IPS-20b (cell line): ENCODE data around the gene PARD3.
"Not testable (repeated sequence)": the region's sequence is repeated elsewhere in the genome, so short reads cannot be mapped to it uniquely, and the experiment has no call there.

Experiments used
- H3K27ac ChIP-seq: one replicate; pipeline ENCODE4 v1.5.1; 2013; ENCODE audit warnings: low read length
- H3K27me3 ChIP-seq: 2 replicates; pipeline ENCODE4 v1.6.1; 2013; ENCODE audit warnings: mild to moderate bottlenecking, low read length, inconsistent platforms; ENCODE audit not compliant: insufficient read depth
- H3K36me3 ChIP-seq: 2 replicates; pipeline ENCODE4 v1.6.1; 2013; ENCODE audit warnings: low read depth, mild to moderate bottlenecking, inconsistent platforms, low read length, moderate library complexity; ENCODE audit not compliant: insufficient read depth
- H3K4me1 ChIP-seq: 2 replicates; pipeline ENCODE4 v1.6.1; 2013; ENCODE audit warnings: mild to moderate bottlenecking, control low read depth, inconsistent platforms, low read length, moderate library complexity; ENCODE audit not compliant: insufficient read depth
- H3K4me3 ChIP-seq: 2 replicates; pipeline ENCODE4 v1.5.1; 2013; ENCODE audit warnings: mild to moderate bottlenecking, low read length, inconsistent platforms
- H3K9ac ChIP-seq: 2 replicates; pipeline ENCODE4 v1.6.1; 2013; ENCODE audit warnings: low read depth, mild to moderate bottlenecking, inconsistent platforms, low read length, moderate library complexity
- H3K9me3 ChIP-seq: 2 replicates; pipeline ENCODE4 v1.6.1; 2013; ENCODE audit warnings: mild to moderate bottlenecking, low read depth, low read length, inconsistent platforms; ENCODE audit not compliant: insufficient read depth

PARD3 gene

DNA sequence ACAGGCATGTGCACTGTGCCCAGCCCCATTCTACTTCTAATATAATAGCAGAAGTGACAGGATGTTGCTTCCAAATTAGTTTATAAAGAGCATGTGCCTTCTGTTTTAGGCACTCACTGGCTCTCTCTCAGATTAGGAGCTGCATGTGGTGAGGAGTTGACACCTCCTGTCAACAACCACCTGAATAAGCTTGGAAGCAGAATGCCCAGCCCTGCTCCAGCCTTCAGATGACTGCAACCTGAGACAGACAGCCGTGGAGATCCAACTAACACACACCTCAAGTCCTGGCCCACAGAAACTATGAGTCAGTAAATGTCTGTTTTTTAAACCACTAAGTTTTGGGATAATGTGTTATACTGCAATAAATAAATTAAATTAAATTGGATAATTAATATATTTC lies 54.5 kb downstream of the PARD3 start:
- Histone ChIP-seq H3K27ac (no peak overlapping the region), H3K9ac (no peak overlapping the region)

DNA sequence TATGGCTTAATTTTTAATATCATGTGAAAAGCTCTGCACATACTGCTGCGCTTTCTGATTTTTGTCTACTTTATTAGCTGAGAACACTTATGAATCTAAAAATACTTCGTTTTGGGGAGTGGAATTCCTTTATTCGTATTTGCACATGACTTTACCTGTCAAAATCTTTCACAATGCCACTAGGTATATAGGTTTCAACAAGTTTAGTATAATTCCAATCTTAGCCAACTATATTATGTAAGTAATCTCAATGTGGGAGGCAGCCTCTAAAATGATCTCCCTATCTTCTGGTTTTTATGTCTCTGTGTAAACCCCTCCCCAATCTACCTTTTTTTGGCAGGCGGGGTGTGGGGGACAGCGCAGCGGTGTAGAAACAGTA lies 55.3 kb downstream of the PARD3 start:
- Histone ChIP-seq H3K9me3 (no peaks in the 10 kb centered on the region), H3K36me3 (no peaks in the 10 kb centered on the region), H3K4me1 (peaks cover 2% of the 10 kb centered on the region; the same call in 1 of the 2 replicates), H3K9ac (no peak overlapping the region), H3K27ac (no peak overlapping the region), H3K27me3 (no peaks in the 10 kb centered on the region), H3K4me3 (no peak overlapping the region)

More for the DNA sequence above, 54.5 kb downstream of the PARD3 start:
- Histone ChIP-seq H3K27me3 (no peaks in the 10 kb centered on the region), H3K9me3 (no peaks in the 10 kb centered on the region), H3K4me3 (no peak overlapping the region), H3K4me1 (peaks cover 3% of the 10 kb centered on the region; the same call in 1 of the 2 replicates), H3K36me3 (no peaks in the 10 kb centered on the region)

DNA sequence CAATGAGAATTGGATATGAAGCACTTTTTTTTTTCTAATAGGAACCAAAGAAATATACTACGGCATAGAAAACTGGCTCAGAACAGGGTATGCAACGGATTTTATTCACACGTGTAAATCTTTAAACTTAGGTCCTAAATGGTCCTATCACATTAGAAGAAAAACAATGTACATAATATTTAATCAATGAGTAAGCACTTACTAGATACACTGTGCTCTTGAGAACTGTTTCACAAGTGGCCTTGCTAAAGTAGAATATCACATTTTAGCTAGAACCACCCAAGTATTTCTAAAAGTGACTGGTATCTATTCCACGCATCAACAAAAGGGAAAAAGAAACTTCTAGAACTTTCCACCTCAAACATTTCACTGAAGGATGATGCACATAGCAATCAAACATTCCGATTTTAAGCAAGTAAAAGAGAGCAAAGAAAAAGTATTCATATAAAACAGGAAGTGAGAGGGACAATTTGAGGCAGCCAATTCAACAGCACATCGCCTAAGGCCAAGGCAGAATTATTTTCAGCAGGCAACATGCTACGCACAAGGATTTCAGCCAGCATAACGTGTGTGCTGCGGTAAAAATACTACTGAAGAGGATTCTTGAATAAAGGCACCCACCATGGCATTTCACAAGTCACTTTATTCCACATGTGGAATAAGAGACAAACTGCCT lies 55.8 kb downstream of the PARD3 start:
- no peak overlapping the region for H3K27ac ChIP-seq
- H3K36me3 ChIP-seq = no peaks in the 10 kb centered on the region
- no peaks in the 10 kb centered on the region for H3K27me3 ChIP-seq
- H3K4me1 ChIP-seq = no peaks in the 10 kb centered on the region; the same call in 1 of the 2 replicates
- no peaks in the 10 kb centered on the region for H3K9me3 ChIP-seq
- H3K9ac ChIP-seq = no peak overlapping the region
- no peak overlapping the region for H3K4me3 ChIP-seq

DNA sequence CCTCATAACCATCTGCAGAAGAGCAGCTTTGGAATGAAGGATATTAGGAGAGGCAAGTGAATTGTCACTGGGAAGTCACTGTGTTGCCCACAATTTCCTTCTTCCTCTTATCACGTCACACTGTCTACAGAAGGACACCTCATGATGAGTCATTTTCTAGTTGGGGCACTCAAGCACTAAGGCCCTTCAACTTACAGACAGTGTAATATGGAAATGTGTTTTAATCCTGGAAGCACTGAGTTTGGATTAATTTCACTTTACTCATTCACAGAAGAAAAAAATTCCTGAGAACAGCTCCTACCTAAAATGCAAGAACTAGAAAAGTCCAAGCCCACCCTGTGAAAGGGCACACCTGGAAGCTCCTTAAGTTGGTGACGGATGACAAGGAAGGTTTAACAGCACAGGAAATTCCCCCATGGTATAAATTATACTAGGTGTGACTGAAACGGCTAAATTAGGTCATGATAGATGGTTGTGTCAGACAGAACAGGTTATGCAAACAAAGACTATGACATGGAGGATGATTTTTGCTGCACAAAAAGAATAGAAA lies 56.6 kb downstream of the PARD3 start:
- Histone ChIP-seq H3K9me3 (no peaks in the 10 kb centered on the region), H3K4me1 (peaks cover under 1% of the 10 kb centered on the region; the same call in 1 of the 2 replicates), H3K36me3 (no peaks in the 10 kb centered on the region), H3K4me3 (no peak overlapping the region), H3K27ac (no peak overlapping the region), H3K9ac (no peak overlapping the region), H3K27me3 (no peaks in the 10 kb centered on the region)

DNA sequence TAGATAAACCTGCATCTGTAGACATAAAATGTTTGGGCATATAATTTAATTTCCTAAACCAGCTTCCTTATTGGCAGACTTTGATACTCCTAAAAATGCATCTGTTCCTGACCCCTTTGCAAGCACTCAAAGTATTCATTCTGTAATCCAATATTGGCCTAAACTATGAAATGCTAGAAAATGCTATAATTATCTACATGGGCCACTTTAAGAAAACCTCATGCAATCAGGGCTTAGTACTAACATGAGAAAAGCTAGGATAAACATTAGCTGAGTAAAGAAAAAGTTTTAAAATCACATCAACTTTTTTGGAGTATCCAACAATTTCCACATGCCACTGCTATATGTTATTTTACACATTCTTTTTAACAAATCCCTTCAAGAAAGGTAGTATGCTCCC lies 57.2 kb downstream of the PARD3 start:
- H3K27ac ChIP-seq = no peak overlapping the region
- H3K9me3 ChIP-seq = no peaks in the 10 kb centered on the region
- no peaks in the 10 kb centered on the region for H3K36me3 ChIP-seq
- peaks cover 6% of the 10 kb centered on the region; the same call in 1 of the 2 replicates for H3K4me1 ChIP-seq
- H3K27me3 ChIP-seq = no peaks in the 10 kb centered on the region
- H3K4me3 ChIP-seq = no peak overlapping the region
- no peak overlapping the region for H3K9ac ChIP-seq

DNA sequence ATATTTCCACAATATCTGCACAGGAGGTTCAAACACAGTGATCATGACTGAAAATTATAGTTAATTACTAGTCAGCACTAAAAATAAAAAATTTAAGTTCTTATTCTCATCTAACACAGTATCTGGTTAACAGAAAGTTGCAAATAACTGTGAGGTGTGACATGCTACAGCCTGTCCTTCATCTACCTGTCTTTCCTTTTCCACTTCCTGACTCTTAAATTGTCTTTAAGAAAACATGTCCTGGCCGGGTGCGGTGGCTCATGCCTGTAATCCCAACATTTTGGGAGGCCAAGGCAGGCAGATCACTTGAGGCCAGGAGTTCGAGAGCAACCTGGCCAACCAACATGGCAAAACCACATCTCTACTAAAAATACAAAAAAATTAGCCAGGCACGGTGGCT lies 57.9 kb downstream of the PARD3 start:
- H3K9me3 ChIP-seq, H3K4me1 ChIP-seq, H3K4me3 ChIP-seq, H3K9ac ChIP-seq, H3K27me3 ChIP-seq, H3K36me3 ChIP-seq, H3K27ac ChIP-seq: not testable (repeated sequence)

DNA sequence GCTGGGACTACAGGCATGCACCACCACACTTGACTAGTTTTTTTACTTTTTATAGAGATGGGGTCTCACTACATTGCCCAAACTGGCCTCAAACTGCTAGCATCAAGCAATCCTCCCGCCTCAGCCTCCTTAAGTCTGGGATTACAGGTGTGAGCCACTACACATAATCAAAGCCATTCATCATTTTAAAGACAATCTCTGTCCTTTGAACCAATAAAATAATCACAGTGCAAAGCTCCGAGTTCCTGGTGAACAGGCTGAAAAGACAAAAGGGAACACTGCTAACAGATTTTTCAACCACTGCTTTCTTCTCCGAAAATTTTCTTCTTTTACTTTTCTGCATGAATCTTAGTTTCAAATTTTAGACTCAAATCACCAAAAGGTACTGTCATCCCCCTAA lies 58.5 kb downstream of the PARD3 start:
- peaks cover 8% of the 10 kb centered on the region; the same call in 1 of the 2 replicates for H3K4me1 ChIP-seq
- no peak overlapping the region for H3K4me3 ChIP-seq
- no peaks in the 10 kb centered on the region for H3K9me3 ChIP-seq
- H3K36me3 ChIP-seq = no peaks in the 10 kb centered on the region
- no peak overlapping the region for H3K9ac ChIP-seq
- no peak overlapping the region for H3K27ac ChIP-seq
- H3K27me3 ChIP-seq = no peaks in the 10 kb centered on the region

DNA sequence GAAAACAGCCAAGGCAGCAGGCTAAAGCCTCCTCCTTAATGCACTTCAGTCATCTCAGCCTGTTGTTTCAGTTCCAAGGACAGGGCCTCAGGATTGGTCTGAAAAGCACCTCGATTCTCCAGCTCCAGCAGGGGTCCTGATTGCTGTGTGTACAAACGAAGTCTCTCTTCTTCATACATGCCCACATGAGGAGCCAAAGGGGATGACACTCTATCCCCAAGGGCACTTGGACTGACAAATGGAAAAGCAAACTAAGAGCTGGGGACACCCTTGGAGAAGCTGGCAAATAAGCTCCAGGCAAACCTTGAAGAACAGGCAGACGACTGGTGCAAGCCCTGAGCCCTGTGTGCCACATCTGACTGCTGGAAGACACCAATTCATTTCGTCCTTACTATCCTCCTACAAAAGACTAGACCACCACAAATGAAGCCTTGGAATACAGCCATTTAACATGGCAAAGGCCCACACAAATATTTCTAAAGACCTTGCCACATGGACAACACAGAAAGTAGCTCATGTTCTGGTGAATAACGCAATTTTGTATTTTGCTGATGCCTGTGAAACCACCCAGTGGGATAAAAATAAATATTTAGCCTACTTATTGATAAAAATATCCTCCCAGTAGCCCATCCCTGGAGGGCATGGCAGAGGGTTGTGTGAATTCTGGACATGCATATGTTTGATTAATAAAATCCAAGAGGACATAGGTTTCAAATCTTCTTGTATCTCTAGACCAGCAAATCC lies 61.9 kb downstream of the PARD3 start:
- H3K4me3 ChIP-seq = no peak overlapping the region
- H3K4me1 ChIP-seq = peaks cover 8% of the 10 kb centered on the region; the same call in 1 of the 2 replicates
- no peak overlapping the region for H3K9ac ChIP-seq
- H3K27ac ChIP-seq = no peak overlapping the region
- H3K36me3 ChIP-seq = no peaks in the 10 kb centered on the region
- H3K9me3 ChIP-seq = no peaks in the 10 kb centered on the region
- H3K27me3 ChIP-seq = no peaks in the 10 kb centered on the region

DNA sequence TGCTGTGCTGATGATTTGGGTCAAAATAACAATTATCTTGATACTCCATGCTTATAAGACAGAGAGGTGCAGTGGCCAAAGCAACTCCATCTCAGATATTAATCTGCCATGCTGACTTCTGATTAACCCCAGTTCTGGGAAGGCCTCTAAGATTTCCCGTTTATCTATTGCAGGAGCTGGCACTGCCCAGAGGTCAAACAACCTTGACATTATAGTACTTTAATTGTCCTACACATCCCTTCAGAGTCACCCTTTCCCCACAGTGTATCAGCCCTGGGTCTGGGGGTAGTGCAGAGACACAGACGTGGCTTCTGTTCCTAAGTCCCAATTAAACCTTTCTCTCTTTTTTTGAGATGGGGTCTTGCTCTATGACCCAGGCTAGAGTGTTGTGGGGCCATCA lies 63.8 kb downstream of the PARD3 start:
- Histone ChIP-seq H3K36me3 (no peaks in the 10 kb centered on the region), H3K4me3 (no peak overlapping the region), H3K9ac (no peak overlapping the region), H3K27ac (no peak overlapping the region), H3K4me1 (peaks cover 8% of the 10 kb centered on the region; the same call in 1 of the 2 replicates), H3K9me3 (no peaks in the 10 kb centered on the region), H3K27me3 (no peaks in the 10 kb centered on the region)

DNA sequence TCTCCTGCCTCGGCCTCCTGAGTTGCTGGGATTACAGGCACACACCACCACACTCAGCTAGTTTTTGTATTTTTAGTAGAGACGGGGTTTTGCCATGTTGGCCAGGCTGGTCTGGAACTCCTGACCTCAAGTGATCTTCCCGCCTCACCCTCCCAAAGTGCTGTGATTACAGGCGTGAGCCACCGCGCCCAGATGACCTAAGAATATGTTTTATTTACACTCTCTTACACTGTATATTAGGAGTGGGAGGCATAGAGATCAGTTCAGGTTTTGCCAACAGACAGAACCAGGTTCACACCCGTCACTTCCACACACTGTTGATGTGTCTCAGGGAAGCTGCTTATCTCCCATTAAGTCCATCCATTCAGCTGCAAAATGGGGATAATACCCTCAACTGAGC lies 64.3 kb downstream of the PARD3 start:
- H3K36me3 ChIP-seq, H3K4me3 ChIP-seq, H3K27ac ChIP-seq, H3K9me3 ChIP-seq, H3K27me3 ChIP-seq, H3K4me1 ChIP-seq, H3K9ac ChIP-seq: not testable (repeated sequence)

DNA sequence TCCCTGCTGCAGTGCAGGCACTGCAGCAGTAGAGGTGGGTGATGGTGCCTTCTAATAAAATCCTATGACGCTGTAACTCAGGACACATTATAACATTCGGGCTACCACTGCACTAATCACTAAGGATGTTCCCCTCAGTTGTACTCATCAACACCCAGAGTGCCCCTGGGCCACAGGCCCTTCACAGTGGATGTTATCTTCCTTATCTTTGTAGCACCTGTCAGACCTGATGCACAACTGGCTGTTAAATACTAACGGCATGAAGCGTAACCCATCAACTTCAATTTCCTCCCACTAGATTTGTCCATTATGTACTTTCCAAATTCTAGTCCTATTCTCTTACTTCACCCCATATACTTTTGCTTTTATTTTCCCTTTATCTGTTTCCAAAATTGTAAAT lies 66.3 kb downstream of the PARD3 start:
- no peak overlapping the region for H3K4me3 ChIP-seq
- no peak overlapping the region for H3K9ac ChIP-seq

DNA sequence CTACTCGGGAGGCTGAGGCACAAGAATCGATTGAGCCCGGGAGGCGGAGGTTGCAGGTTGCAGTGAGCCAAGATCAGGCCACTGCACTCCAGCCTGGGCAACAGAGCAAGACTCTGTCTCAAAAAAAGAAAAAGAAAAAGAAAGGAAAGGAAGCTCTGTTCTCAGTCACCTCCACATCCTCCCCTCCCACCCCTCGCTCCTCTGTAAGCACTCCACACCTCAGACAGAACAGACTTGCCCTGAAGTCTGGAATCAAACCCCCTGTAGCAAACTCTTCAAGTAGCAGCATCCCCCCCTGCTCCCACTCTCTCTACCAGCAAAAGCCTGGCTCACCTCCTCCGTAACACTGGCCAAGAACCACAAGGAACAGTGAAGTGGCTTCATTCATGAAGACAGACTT lies 66.7 kb downstream of the PARD3 start:
- Histone ChIP-seq H3K4me1 (peaks cover 6% of the 10 kb centered on the region; the same call in 1 of the 2 replicates), H3K36me3 (no peaks in the 10 kb centered on the region), H3K9me3 (no peaks in the 10 kb centered on the region), H3K4me3 (no peak overlapping the region), H3K9ac (no peak overlapping the region), H3K27me3 (no peaks in the 10 kb centered on the region), H3K27ac (no peak overlapping the region)

More for the DNA sequence above, 66.3 kb downstream of the PARD3 start:
- H3K9me3 ChIP-seq = no peaks in the 10 kb centered on the region
- no peaks in the 10 kb centered on the region for H3K27me3 ChIP-seq
- no peak overlapping the region for H3K27ac ChIP-seq
- no peaks in the 10 kb centered on the region for H3K36me3 ChIP-seq
- peaks cover 8% of the 10 kb centered on the region; the same call in 1 of the 2 replicates for H3K4me1 ChIP-seq
